Natural killer cell (primary cell): Measurements from ENCODE around the gene ABCA2. TPM values are rescaled to one million over a fixed set of nuclear protein-coding genes. Genes with fewer than 3 reads are reported as not detected.
A peak's percentile ranks its signal among the peaks of the same experiment; 100 is the strongest.

Source experiments
- ATAC-seq, 3 donors: fragments of 150-1000 bp in 2 of 3; fragments of 200-7000 bp in 1 of 3; cut with Tn5 transposase; 1 replicate in 1 of 3; 2 replicates in 2 of 3; pipeline ENCODE4 v1.10.0; 2021; ENCODE audit warnings: mild to moderate bottlenecking in 2 of 3, moderate library complexity in 2 of 3
- DNase-seq, 2 donors: peaks; one replicate each; pipeline versions ENCODE4 v3.0.0 to v3.0.0-alpha.2; 2013 to 2021; ENCODE audit warnings: mixed read lengths in 1 of 2
- H3K27ac ChIP-seq: one replicate; pipeline ENCODE4 v1.5.1; 2013; ENCODE audit warnings: mild to moderate bottlenecking, low read length
- H3K27me3 ChIP-seq: one replicate; pipeline ENCODE4 v1.6.1; 2013; ENCODE audit warnings: low read length; ENCODE audit not compliant: control insufficient read depth, insufficient read depth
- H3K36me3 ChIP-seq: one replicate; pipeline ENCODE4 v1.6.1; 2013; ENCODE audit warnings: low read length; ENCODE audit not compliant: control insufficient read depth, insufficient read depth
- H3K4me1 ChIP-seq: one replicate; pipeline ENCODE4 v1.6.1; 2013; ENCODE audit warnings: low read length; ENCODE audit not compliant: control insufficient read depth, insufficient read depth
- H3K4me3 ChIP-seq: one replicate; pipeline ENCODE4 v1.5.1; 2013; ENCODE audit warnings: low read length
- H3K9me3 ChIP-seq: one replicate; pipeline ENCODE4 v1.6.1; 2013; ENCODE audit warnings: low read length; ENCODE audit not compliant: control insufficient read depth, insufficient read depth
- H3K27ac Mint-ChIP-seq, 2 donors: one replicate each; pipeline ENCODE4 v1.8.0; 2022; ENCODE audit warnings: mild to moderate bottlenecking in 2 of 2, mixed read lengths in 2 of 2, moderate library complexity in 1 of 2
- H3K27me3 Mint-ChIP-seq, 2 donors: one replicate each; pipeline ENCODE4 v1.8.0; 2022; ENCODE audit warnings: low read depth in 2 of 2, mixed read lengths in 2 of 2
- H3K36me3 Mint-ChIP-seq: one replicate; pipeline ENCODE4 v1.8.0; 2022; ENCODE audit warnings: mixed read lengths
- H3K4me1 Mint-ChIP-seq, 2 donors: one replicate each; pipeline ENCODE4 v1.8.0; 2022; ENCODE audit warnings: mixed read lengths in 2 of 2
- H3K4me3 Mint-ChIP-seq: one replicate; pipeline ENCODE4 v1.8.0; 2022; ENCODE audit warnings: mild to moderate bottlenecking, moderate library complexity, mixed read lengths
- H3K9me3 Mint-ChIP-seq, 2 donors: one replicate each; pipeline ENCODE4 v1.8.0; 2022; ENCODE audit warnings: mixed read lengths in 2 of 2
- CTCF ChIP-seq: fragments of 200-600 bp; IDR thresholded peaks from one replicate; pipeline ENCODE4 v1.8.0; 2022; ENCODE audit warnings: antibody characterized with exemption
- WGBS: methylation state at CpG from one replicate; pipeline ENCODE4 v1.1.7; 2013; ENCODE audit warnings: missing lambda C conversion rate; ENCODE audit not compliant: insufficient coverage; 5-methylcytosine and 5-hydroxymethylcytosine counted together
- intact Hi-C: fragments of 100-400 bp; cut with micrococcal nuclease; formaldehyde crosslinking; loops from one replicate; pipeline ENCODE4 v1.14.2; 2022
- total RNA-seq, 4 donors: library from RNA; stranded (reverse); fragments of 120-200 nt in 1 of 4; gene quantifications; one replicate each; pipeline versions ENCODE4 v1.2.3 to v1.2.4, GENCODE V29; 2013 to 2022

Gene ABCA2
- total RNA-seq, 3 donors from 2014 or later (not counting 1 experiment from before 2014, with no cell fraction given), result 356 to 416 (median 357) TPM

GRCh38 chr9:136985853-136986252 lies 42.2 kb downstream of the ABCA2 start:
- 22% methylated on average over 33 of the region's 33 CpGs for WGBS
- Histone ChIP-seq H3K9me3 (no peaks in the 10 kb centered on the region), H3K27me3 (peaks cover 11% of the 10 kb centered on the region), H3K36me3 (no peaks in the 10 kb centered on the region), H3K4me1 (peaks cover 8% of the 10 kb centered on the region), H3K27ac (no peak overlapping the region), H3K4me3 (no peak overlapping the region)
- no peak overlapping the region for H3K4me3 Mint-ChIP-seq
- intact Hi-C loops, result no loop called here
- DNase-seq (no peak), ATAC-seq (no peak)
- peaks cover 4 to 17% of the 10 kb centered on the region in 2 donors for H3K4me1 Mint-ChIP-seq
- H3K27me3 Mint-ChIP-seq, result peaks cover 0 to 11% of the 10 kb centered on the region in 2 donors
- no peaks in the 10 kb centered on the region for H3K36me3 Mint-ChIP-seq
- TF ChIP-seq CTCF, result no peak
- H3K27ac Mint-ChIP-seq, result no peak overlapping the region
- no peaks in the 10 kb centered on the region for H3K9me3 Mint-ChIP-seq

GRCh38 chr9:136985027-136985602 lies 42.9 kb downstream of the ABCA2 start:
- H3K27me3 ChIP-seq, result peaks cover 11% of the 10 kb centered on the region
- H3K4me3 ChIP-seq, result no peak overlapping the region
- WGBS, result 7% methylated on average over 48 of the region's 48 CpGs
- DNase-seq, result peak in 1 of 2 donors; percentile 47
- no peak overlapping the region for H3K4me3 Mint-ChIP-seq
- no peaks in the 10 kb centered on the region for H3K36me3 Mint-ChIP-seq
- H3K27ac Mint-ChIP-seq, result no peak overlapping the region
- no peak overlapping the region for H3K27ac ChIP-seq
- peak in 2 of 3 donors; percentile 56 to 62 for ATAC-seq
- peaks cover 8% of the 10 kb centered on the region for H3K4me1 ChIP-seq
- H3K9me3 ChIP-seq, result no peaks in the 10 kb centered on the region
- H3K27me3 Mint-ChIP-seq, result peaks cover 0 to 11% of the 10 kb centered on the region in 2 donors
- intact Hi-C loops, result no loop called here
- H3K4me1 Mint-ChIP-seq, result peaks cover 0 to 13% of the 10 kb centered on the region in 2 donors
- TF ChIP-seq CTCF, result no peak
- no peaks in the 10 kb centered on the region for H3K9me3 Mint-ChIP-seq
- H3K36me3 ChIP-seq, result no peaks in the 10 kb centered on the region

GRCh38 chr9:136984464-136985026 lies 43.5 kb downstream of the ABCA2 start:
- intact Hi-C loops, result no loop called here
- Mint-ChIP-seq H3K4me3 (no peak overlapping the region), H3K36me3 (no peaks in the 10 kb centered on the region), H3K9me3 (no peaks in the 10 kb centered on the region), H3K4me1 (peaks cover 0 to 8% of the 10 kb centered on the region in 2 donors), H3K27ac (no peak overlapping the region), H3K27me3 (peaks cover 0 to 11% of the 10 kb centered on the region in 2 donors)
- H3K36me3 ChIP-seq, result no peaks in the 10 kb centered on the region
- TF ChIP-seq CTCF, result no peak
- H3K4me1 ChIP-seq, result peaks cover 8% of the 10 kb centered on the region
- peaks cover 11% of the 10 kb centered on the region for H3K27me3 ChIP-seq
- H3K9me3 ChIP-seq, result no peaks in the 10 kb centered on the region
- H3K27ac ChIP-seq, result no peak overlapping the region
- DNase-seq (no peak), ATAC-seq (peak in 1 of 3 donors; percentile 15)
- 51% methylated on average over 29 of the region's 29 CpGs for WGBS
- no peak overlapping the region for H3K4me3 ChIP-seq
